Cardiac muscle cell (in vitro differentiated cells and primary cell): ENCODE measurements around the gene MRPL12. TPM values are rescaled to one million over a fixed set of nuclear protein-coding genes. Genes with fewer than 3 reads are reported as not detected.
"Not testable (repeated sequence)": the region's sequence is repeated elsewhere in the genome, so short reads cannot be mapped to it uniquely, and the experiment has no call there.

Source experiments
- DNase-seq, 2 donors: peaks; one replicate each; pipeline versions ENCODE4 v3.0.0 to v3.0.0-alpha.2; 2010 to 2017; ENCODE audit warnings: low read depth in 1 of 2, low spot score in 1 of 2
- H3K27ac ChIP-seq: fragments of 200-600 bp; sonication (generic); 2 replicates; pipeline ENCODE4 v1.5.1; 2016
- H3K27me3 ChIP-seq: fragments of 200-600 bp; sonication (generic); 2 replicates; pipeline ENCODE4 v1.6.0; 2016; ENCODE audit warnings: control low read depth
- H3K36me3 ChIP-seq: fragments of 200-600 bp; sonication (generic); 2 replicates; pipeline ENCODE4 v1.5.1; 2016; ENCODE audit warnings: control low read depth
- H3K4me1 ChIP-seq: fragments of 200-600 bp; sonication (generic); 2 replicates; pipeline ENCODE4 v1.8.1; 2017; ENCODE audit warnings: low read depth, mild to moderate bottlenecking, mixed run types
- H3K4me3 ChIP-seq: fragments of 200-600 bp; sonication (generic); 2 replicates; pipeline ENCODE4 v1.5.1; 2016; ENCODE audit warnings: mild to moderate bottlenecking
- H3K9me3 ChIP-seq: fragments of 200-600 bp; sonication (generic); 2 replicates; pipeline ENCODE4 v1.5.1; 2017; ENCODE audit warnings: low read depth, mild to moderate bottlenecking, control low read depth
- polyA plus RNA-seq: library from polyadenylated mRNA; unstranded; fragments of >200 nt; fragmentation: Nextera tagmentation; extraction: Ambion mirVana; gene quantifications from 2 replicates; pipeline ENCODE4 v1.2.1, GENCODE V29; 2016
- total RNA-seq: library from RNA; depleted of rRNA; stranded (reverse); fragments of >200 nt; gene quantifications from 2 replicates; pipeline ENCODE4 v1.2.3, GENCODE V29; 2016
- TF ChIP-seq, protein P1 (sequence below): IDR thresholded peaks from 2 replicates; pipeline ENCODE4 v1.5.1; 2012; ENCODE audit warnings: low read depth, mild to moderate bottlenecking, low read length

MRPL12 gene
- total and polyA plus RNA-seq, 2 experiments from 2014 or later, result 47.5 to 222 TPM

DNA sequence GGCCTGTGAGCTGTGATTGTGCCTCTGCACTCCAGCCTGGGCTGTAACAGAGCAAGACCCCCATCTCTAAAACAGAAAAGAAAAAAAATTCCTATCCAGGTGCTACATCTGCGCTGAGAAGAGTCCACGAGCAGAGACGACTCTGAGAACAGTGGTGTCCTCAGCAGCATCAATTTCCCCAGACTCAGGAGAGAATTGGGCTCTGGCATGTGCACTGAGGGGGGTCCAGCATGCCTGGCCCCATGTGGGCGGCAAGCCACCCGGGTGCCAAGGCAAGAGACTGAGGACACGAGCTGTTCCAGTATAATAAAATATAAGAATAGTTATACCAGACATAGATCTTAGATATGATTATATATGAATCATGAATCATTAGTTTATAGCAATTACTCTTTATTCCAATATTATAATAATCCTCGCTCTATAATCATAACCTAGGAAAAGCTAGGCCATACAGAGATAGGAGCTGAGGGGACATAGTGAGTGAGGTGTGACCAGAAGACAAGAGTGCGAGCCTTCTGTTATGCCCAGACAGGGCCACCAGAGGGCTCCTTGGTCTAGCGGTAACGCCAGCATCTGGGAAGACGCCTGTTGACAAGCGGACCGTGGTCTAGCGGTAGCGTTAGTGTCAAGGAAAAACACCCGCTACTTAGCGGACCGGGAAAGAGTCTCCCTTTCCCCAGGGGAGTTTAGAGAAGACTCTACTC, 27.5 kb upstream of the MRPL12 start:
- TF ChIP-seq, protein P1, sequence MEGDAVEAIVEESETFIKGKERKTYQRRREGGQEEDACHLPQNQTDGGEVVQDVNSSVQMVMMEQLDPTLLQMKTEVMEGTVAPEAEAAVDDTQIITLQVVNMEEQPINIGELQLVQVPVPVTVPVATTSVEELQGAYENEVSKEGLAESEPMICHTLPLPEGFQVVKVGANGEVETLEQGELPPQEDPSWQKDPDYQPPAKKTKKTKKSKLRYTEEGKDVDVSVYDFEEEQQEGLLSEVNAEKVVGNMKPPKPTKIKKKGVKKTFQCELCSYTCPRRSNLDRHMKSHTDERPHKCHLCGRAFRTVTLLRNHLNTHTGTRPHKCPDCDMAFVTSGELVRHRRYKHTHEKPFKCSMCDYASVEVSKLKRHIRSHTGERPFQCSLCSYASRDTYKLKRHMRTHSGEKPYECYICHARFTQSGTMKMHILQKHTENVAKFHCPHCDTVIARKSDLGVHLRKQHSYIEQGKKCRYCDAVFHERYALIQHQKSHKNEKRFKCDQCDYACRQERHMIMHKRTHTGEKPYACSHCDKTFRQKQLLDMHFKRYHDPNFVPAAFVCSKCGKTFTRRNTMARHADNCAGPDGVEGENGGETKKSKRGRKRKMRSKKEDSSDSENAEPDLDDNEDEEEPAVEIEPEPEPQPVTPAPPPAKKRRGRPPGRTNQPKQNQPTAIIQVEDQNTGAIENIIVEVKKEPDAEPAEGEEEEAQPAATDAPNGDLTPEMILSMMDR, result peak; percentile 44
- peak overlapping the region; percentile 42 for H3K27ac ChIP-seq
- DNase-seq, result peak; percentile 33 to 52

DNA sequence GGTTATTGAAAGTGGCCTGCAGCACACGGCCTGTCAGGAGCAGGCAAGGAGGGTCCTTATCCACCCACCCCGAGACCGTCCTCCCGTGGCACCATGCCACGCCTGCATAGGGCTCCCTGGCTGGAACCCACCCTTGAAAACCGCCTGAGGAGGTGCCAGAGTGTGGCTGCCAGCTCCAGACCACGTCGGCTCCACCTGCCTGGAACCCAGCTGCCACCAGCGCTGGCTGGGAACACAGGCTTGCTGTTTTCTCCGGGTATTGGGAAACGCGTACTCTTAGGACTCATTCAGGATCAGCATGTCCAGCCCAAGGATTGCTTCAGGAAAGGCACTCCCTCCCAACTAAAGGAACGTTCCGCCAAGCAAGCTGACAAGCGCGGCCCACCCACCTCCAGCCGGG, 26.3 kb upstream of the MRPL12 start:
- no peak for DNase-seq
- peak overlapping the region; percentile 42 for H3K27ac ChIP-seq
- TF ChIP-seq, protein P1, result no peak
- no peaks in the 10 kb centered on the region for H3K27me3 ChIP-seq
- H3K36me3 ChIP-seq, result peaks cover 7% of the 10 kb centered on the region
- no peaks in the 10 kb centered on the region for H3K9me3 ChIP-seq
- H3K4me1 ChIP-seq, result no peaks in the 10 kb centered on the region
- H3K4me3 ChIP-seq, result no peak overlapping the region

More for the DNA sequence above, 27.5 kb upstream of the MRPL12 start:
- peaks cover 12% of the 10 kb centered on the region for H3K36me3 ChIP-seq
- not testable (repeated sequence) for H3K27me3 ChIP-seq, H3K4me3 ChIP-seq, H3K9me3 ChIP-seq, H3K4me1 ChIP-seq

DNA sequence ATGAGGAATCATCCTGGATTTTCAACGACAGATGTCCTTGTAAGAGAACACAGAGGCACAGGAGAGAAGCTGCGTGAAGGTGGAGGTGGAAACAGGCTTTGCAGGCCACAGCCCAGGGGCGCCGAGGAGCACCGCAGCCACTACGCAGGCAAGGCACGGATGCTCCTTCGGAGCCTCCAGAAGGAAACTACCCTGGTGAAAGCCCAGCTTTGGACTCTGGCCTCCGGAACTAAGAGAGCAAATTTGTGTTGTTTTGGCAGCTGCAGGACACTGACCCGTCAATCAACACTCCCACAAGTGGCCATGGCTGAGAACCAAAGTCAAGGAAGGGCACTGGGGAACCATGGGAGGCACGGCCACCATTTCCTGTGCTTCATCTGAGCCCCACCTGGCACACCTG, 23.0 kb upstream of the MRPL12 start:
- DNase-seq, result no peak
- Histone ChIP-seq H3K9me3 (no peaks in the 10 kb centered on the region), H3K4me1 (peaks cover 12% of the 10 kb centered on the region), H3K27ac (no peak overlapping the region), H3K36me3 (no peaks in the 10 kb centered on the region), H3K4me3 (no peak overlapping the region), H3K27me3 (no peaks in the 10 kb centered on the region)
- TF ChIP-seq, protein P1, result no peak

DNA sequence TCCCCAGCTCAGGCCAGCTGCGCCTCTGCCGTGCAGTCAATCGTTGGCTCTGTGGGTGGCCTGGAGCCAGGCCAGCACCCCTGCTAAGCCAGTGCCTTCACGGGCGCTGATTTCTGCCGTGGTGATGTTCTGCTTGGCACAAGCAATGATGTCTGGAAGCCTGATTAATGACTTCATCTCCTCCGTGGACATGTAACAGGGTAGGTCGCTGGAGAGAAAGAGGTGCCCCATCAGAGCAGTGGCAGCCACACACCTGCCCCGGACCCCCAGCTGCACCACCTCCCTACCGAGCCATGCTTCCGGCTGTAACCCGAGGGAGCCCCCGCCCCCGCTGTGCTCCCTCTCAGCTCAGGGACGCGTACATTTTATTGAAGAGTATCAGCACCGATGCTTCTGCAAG, 21.5 kb upstream of the MRPL12 start:
- Histone ChIP-seq H3K4me3 (no peak overlapping the region), H3K4me1 (peaks cover 12% of the 10 kb centered on the region), H3K36me3 (peaks cover 7% of the 10 kb centered on the region), H3K27ac (no peak overlapping the region), H3K9me3 (no peaks in the 10 kb centered on the region), H3K27me3 (no peaks in the 10 kb centered on the region)
- TF ChIP-seq, protein P1, result no peak
- no peak for DNase-seq

DNA sequence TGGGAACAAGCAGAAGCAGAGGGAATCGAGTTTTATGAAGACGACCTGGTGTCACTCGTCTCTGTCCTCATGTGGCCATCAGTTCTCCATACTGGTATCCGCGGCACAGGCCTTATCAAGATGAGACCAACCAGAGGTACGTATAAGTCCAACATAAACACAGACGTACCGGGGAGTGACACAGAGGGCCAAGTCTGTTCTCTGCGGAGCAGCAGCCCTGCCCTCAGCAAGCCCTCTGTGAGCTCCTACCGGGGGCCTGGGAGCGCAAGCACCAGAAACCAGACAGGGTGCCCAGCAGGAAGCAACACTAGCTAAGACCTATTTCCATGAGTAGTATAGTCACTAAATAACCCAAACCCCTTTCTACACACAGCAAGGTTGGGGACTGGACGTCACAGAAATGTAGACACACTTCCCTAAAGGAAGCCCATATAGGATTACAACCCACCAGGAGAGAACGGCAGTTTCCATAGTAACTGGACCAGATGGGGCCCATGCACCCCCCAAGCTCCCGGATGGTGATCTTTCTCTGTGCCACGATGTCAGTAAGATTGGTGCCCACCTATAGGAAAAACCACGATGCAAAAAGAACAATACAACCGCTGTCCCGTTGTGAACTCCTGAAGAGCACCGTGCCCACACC, 20.5 kb upstream of the MRPL12 start:
- Histone ChIP-seq H3K27me3 (no peaks in the 10 kb centered on the region), H3K4me1 (peaks cover 12% of the 10 kb centered on the region), H3K4me3 (peak overlapping the region; percentile 87), H3K27ac (peak overlapping the region; percentile 81), H3K9me3 (no peaks in the 10 kb centered on the region), H3K36me3 (peaks cover 9% of the 10 kb centered on the region)
- TF ChIP-seq, protein P1, result no peak
- no peak for DNase-seq
